Urothelium cell line (cell line): ENCODE results near the gene SELENON.

ENCODE experiments used
- DNase-seq: peaks from one replicate; pipeline ENCODE4 v3.0.0; 2011; ENCODE audit warnings: low spot score, mixed read lengths
- FAIRE-seq: peaks from 2 replicates; lab custom pipeline; 2011; peaks lifted over from hg19 to GRCh38; lab: Jason Lieb, UNC

The SELENON gene

DNA sequence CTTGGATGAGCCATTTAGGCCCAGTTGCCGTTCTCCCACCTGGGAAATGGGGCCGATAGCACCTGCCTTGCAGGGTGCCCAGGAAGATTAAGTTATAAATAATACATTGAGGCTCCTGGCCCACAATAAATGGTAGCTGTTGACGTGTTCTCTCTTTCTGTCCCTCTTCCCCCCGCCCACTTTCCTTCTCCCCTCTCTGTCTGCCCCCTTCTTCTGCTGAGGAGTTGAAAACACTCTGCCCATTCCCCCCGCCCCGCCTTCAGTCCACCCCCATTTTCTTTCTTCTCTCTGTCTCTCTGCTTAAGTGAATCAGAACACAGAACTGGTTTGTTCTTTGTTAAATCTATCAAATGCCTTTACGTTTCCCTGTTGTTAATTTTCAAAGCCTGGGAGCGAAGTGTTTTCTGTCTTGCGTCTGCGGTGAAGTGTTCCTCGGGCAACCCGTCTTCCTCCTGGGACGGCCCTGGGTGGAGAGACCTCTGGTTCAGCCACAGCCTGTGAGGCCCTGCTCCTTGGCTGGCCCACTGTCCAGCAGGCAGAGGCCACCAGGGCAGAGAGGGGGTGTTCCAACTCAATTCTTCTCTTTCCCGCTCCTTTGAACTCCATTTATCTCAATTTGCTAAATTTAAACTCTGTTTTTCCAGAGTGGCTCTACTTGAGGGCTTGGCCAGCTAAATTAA, 29.3 kb upstream of the SELENON start:
- FAIRE-seq: no peak
- DNase-seq: no peak

GRCh38 chr1:25771221-25772114, 28.5 kb upstream of the SELENON start:
- no peak for FAIRE-seq
- no peak for DNase-seq

- DNase-seq (no peak), FAIRE-seq (no peak)
Observed at GRCh38 chr1:25772164-25772563, 27.8 kb upstream of the SELENON start.

- FAIRE-seq (no peak), DNase-seq (no peak)
Observed at GRCh38 chr1:25772692-25773245, 27.2 kb upstream of the SELENON start.

GRCh38 chr1:25773441-25774125, 26.4 kb upstream of the SELENON start:
- no peak for FAIRE-seq
- DNase-seq: no peak

GRCh38 chr1:25774206-25774803, 25.7 kb upstream of the SELENON start:
- DNase-seq (no peak), FAIRE-seq (no peak)

- no peak for DNase-seq
- no peak for FAIRE-seq
Observed at GRCh38 chr1:25774921-25775771, 24.8 kb upstream of the SELENON start.

GRCh38 chr1:25779388-25779787, 20.6 kb upstream of the SELENON start:
- FAIRE-seq (no peak), DNase-seq (no peak)

GRCh38 chr1:25779894-25780293, 20.1 kb upstream of the SELENON start:
- DNase-seq: no peak
- no peak for FAIRE-seq

- no peak for FAIRE-seq
- no peak for DNase-seq
Observed at GRCh38 chr1:25780318-25781129, 19.5 kb upstream of the SELENON start.

- DNase-seq: no peak
- FAIRE-seq: no peak
Observed at GRCh38 chr1:25781130-25781433, 18.9 kb upstream of the SELENON start.

- FAIRE-seq: no peak
- no peak for DNase-seq
Observed at GRCh38 chr1:25782608-25783201, 17.3 kb upstream of the SELENON start.

DNA sequence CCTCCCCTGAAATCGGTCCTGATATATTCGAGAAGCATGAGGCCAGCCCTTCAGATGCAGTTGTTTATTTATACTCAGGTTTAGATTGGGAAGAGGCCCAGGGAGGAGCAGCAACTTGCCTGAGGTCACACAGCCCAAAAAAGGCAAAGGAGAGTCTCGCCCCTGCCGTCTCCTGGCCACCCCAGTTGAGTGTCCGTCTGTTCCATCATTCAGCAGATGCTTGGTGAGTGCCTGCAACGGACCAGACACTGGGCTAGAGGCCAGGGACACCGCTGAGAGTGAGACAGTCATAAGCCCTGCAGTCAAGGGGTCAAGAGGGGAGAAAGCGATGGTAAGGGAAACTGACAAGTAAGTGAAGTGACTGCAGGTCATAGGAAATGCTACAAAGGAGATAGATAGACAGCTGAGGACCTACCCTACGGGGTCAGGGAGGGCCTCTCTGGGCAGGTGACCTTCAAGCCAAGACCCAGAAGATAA, 15.4 kb upstream of the SELENON start:
- FAIRE-seq (no peak), DNase-seq (no peak)

DNA sequence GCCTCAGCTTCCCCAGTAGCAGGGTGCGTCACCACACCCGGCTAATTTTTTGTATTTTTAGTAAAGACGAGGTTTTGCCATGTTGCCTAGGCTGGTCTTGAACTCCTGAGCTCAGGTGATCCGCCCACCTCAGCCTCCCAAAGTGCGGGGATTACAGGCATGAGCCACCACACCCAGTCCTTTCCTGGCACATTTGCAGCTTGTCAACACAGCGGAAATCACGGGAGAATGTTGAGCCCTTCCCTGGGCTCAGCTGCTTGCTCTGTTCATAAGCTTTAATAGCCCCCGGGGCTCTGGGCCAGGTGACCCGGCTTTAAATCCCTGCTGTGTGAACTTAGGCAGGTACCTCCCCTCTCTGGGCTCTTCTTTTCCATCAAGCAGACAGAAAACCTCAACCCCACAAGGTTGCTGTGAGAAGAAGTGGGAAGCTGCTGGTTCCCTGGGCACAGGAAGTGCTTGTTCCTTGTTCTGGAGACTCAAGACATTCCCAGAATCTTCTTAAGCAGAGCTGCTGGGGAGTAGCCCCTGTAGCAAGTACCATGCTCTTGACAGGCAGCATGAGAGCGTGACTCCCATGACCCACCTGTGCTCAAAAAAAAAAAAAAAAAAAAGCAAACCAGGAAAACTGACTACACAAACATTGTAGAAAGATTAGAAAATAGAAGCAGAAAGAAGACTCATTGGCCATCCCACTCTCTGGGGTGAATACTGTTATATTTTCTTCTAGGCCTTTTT, 14.5 kb upstream of the SELENON start:
- DNase-seq (no peak), FAIRE-seq (no peak)

GRCh38 chr1:25786887-25787759, 12.9 kb upstream of the SELENON start:
- FAIRE-seq (no peak), DNase-seq (no peak)

DNA sequence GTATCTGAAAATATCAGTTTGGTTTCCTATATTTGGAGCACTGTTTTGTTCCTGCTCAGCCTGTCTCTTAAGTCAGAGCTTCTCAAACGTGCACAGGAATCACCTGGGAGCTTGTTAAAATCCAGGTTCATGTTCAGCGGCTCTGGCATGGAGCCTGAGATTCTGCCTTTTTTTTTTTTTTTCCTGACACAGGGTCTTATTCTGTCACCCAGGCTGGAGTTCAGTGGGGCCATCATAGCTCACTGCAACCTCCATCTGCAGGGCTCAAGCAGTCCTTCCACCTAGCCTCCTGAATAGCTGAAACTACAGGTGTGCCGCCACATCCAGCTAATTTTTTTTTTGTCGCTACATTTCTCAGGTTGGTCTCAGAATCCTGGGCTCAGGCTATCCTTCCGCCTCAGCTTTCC, 12.2 kb upstream of the SELENON start:
- no peak for FAIRE-seq
- no peak for DNase-seq

- FAIRE-seq (no peak), DNase-seq (no peak)
Observed at GRCh38 chr1:25790472-25790871, 9.5 kb upstream of the SELENON start.
